Epithelial cell of alveolus of lung (primary cell): ENCODE measurements around the gene KCNQ1. TPM values are rescaled to one million over a fixed set of nuclear protein-coding genes. Genes with fewer than 3 reads are reported as not detected.

Experiments used
- total RNA-seq: library from RNA; depleted of rRNA; stranded (reverse); fragments of >200 nt; gene quantifications from 2 replicates; pipeline ENCODE4 v1.2.1, GENCODE V29; 2015

The KCNQ1 gene
- 0.13 TPM in 1 of 2 replicates, not detected in the other for total RNA-seq

GRCh38 chr11:2444821-2445745 is at the start of gene KCNQ1:
TSS of gene KCNQ1 (plus strand) at chr11:2445008. CDS start at chr11:2445099, 91 bp downstream.

GRCh38 chr11:2400069-2400761 is 44.6 kb upstream of the KCNQ1 start, which contains the start of gene TSSC4:
TSS of gene TSSC4 (plus strand) at chr11:2400750. CDS start at chr11:2402634, 1,884 bp downstream.

DNA sequence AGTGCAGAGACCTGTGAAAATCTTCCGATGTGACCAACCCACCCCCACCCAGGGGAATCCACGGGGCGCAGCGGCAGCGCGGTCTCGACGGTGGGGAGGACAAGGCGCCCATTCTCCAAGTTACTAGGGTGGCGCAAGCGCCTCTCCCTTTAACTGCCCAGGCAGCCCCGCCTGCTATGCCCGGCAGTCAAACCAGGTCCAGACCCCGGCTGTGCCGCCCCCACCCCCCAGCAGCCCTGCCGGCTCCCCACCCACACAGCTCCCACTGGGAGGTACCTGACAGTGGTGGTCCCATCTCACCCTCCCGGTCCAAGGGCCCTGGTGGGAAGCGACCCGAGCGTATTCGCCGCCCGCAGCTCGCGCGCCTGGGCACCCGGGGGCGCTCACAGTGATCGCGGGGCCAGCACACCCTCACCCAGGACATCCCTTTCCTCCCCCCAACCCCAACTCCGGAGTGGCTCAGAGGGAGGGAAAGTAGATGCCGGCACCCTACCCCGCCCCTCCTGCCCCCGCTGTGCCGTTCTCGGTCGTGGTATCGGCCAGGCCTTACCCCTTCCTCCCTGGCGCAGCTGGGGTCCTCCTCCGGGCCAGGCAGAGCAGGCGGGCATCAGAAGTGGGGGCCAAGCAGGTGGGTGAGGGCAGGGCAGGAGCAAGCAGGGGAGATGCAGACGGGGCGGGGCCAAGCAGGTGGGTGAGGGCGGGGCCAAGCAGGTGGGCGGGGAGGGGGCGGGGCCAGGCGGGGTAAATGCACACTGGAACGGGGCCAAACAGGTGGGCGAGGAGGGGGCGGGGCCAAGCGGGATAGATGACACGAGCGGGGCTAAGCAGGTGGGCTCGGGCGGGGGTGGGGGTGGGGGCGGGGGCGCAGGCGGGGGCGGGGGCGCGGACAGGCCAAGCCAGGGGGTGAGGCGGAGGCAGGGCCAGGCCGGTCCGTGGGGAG is 657 bp upstream of the KCNQ1 start, which contains the start of gene TRPM5:
Gene TRPM5 (minus strand): TSS at position 634 of the 940 bp plus-strand sequence. CDS start 21,478 bp downstream, outside the sequence.

DNA sequence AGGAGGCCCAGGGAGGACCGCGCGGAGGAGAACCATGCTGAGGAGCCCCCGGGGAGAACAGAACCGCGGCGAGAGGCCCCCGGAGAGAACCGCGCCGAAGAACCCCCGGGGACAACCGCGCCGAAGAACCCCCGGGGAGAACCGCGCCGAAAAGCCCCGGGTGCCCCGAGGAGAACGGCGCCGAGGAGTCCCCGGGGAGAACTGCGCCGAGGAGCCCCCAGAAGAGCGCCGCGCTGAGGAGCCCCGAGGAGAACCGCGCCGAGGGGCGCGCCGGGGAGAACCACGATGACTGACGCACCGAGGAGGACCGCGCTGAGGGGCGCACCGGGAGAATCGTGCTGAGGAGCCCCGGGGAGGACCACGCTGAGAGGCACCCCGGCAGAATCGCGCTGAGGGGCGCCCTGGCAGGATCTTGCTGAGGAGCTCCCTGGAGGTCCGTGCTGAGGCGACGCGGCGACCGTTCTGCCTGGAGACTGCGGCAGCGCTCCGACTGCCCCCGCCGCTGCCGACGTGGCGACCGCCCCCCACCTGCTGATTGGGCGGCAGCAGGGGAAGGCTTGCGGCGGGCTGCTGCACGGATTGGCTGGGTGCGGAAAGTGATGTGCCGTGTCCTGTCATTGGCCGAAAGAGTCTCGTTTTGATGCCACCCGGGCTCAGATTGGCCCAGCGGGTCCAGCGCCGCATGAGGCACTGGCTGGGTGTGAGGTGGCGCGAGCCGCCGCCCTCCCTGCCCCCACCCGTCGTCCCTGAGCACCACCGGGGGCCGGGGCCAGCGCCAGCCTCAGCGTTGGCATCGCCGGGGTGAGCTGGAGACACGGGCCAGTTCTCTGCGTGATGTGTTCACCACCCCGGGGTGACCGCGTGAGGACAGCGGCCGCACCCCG is 255.0 kb downstream of the KCNQ1 start, which contains the start of gene KCNQ1OT1:
Gene KCNQ1OT1 (minus strand): TSS at position 464 of the 884 bp plus-strand sequence.

DNA sequence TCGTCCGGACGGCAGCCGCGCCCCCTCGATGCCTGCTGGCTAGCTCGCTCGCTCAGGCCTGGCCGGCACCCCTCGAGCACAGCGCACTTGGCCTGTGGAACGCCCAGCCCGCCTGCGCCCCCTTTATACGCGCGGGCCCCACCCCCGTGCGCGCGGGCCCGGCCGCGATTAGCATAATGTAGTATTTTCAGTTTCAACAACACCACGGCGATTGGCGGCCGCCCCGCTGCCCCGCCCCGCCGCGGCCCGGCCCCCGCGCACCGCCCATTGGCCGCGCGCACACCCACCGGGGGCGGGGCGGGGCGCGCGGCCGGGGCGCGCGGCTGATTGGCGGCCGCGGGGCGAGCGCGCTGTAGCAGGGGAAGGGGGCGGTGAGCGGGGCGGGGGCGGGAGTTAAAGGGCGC is 440.9 kb downstream of the KCNQ1 start, which contains the start of gene CDKN1C:
Gene CDKN1C (minus strand): TSS at position 98 of the 404 bp plus-strand sequence. CDS start 319 bp downstream, outside the sequence.

Other genes starting within 250 kb of the KCNQ1 start
- 1.2 TPM in 1 of 2 replicates, not detected in the other for gene ASCL2, start 174.4 kb upstream of the KCNQ1 start, total RNA-seq
- gene C11orf21, start 143.1 kb upstream of the KCNQ1 start, total RNA-seq = not detected in 2 replicates
- gene TSPAN32, start 143.0 kb upstream of the KCNQ1 start, total RNA-seq = 1.3 TPM in 1 of 2 replicates, not detected in the other
- gene CD81, start 67.7 kb upstream of the KCNQ1 start, total RNA-seq = 339 and 599 TPM in 2 replicates
- 33.9 and 45.5 TPM in 2 replicates for gene TSSC4, start 44.3 kb upstream of the KCNQ1 start, total RNA-seq
- gene TRPM5, start 494 bp upstream of the KCNQ1 start, total RNA-seq = not detected in 2 replicates